Tibial nerve (tissue), 4 donors: ENCODE data around the gene CCDC70. TPM values are rescaled to one million over a fixed set of nuclear protein-coding genes. Genes with fewer than 3 reads are reported as not detected.

Experiments
- DNase-seq, 2 donors: peaks; one replicate each; pipeline ENCODE4 v3.0.0-alpha.2; 2019; ENCODE audit warnings: low spot score in 2 of 2
- H3K27ac ChIP-seq, 4 donors: fragments of 200-600 bp; sonication (generic) in 3 of 4; one replicate each; pipeline ENCODE4 v1.5.1; 2017 to 2019; ENCODE audit warnings: mild to moderate bottlenecking in 1 of 4
- H3K27me3 ChIP-seq, 2 donors: fragments of 200-600 bp; sonication (generic) in 1 of 2; one replicate each; pipeline versions ENCODE4 v1.5.1 to v1.6.0; 2017 to 2019
- H3K36me3 ChIP-seq, 3 donors: fragments of 200-600 bp; sonication (generic); one replicate each; pipeline ENCODE4 v1.5.1; 2018 to 2019
- H3K4me1 ChIP-seq, 4 donors: fragments of 200-600 bp; sonication (generic) in 3 of 4; one replicate each; pipeline ENCODE4 v1.5.1; 2017 to 2019
- H3K4me3 ChIP-seq, 4 donors: fragments of 200-600 bp; sonication (generic) in 3 of 4; one replicate each; pipeline ENCODE4 v1.5.1; 2017 to 2019; ENCODE audit warnings: mild to moderate bottlenecking in 1 of 4, moderate library complexity in 1 of 4
- H3K9me3 ChIP-seq, 4 donors: fragments of 200-600 bp; sonication (generic) in 3 of 4; one replicate each; pipeline ENCODE4 v1.5.1; 2017 to 2019
- EP300 ChIP-seq, 2 donors: sonication (generic); formaldehyde crosslinking; IDR thresholded peaks; one replicate each; pipeline ENCODE4 v1.6.1; 2017; ENCODE audit warnings: antibody characterized with exemption in 2 of 2, mild to moderate bottlenecking in 1 of 2
- POLR2A ChIP-seq, 2 donors: fragments of 450-650 bp; IDR thresholded peaks; one replicate each; pipeline ENCODE4 v1.6.1; 2017; ENCODE audit warnings: antibody characterized with exemption in 2 of 2, mild to moderate bottlenecking in 2 of 2, moderate library complexity in 2 of 2
- WGBS, 2 donors: methylation state at CpG; one replicate each; pipeline ENCODE4 v1.1.5; 2018; 5-methylcytosine and 5-hydroxymethylcytosine counted together
- total RNA-seq, 4 donors: library from RNA; depleted of rRNA; stranded (reverse); fragments of >200 nt; gene quantifications; one replicate each; pipeline ENCODE4 v1.1.0, GENCODE V29; 2016
- TF ChIP-seq, protein P1 (sequence below), 5 experiments: fragments of 200-600 bp in 3 of 5; fragments of 450-650 bp in 2 of 5; sonication (generic) in 3 of 5; IDR thresholded peaks; one replicate each; pipeline ENCODE4 v1.5.1; 2016 to 2019; ENCODE audit warnings: antibody characterized with exemption in 5 of 5, mild to moderate bottlenecking in 3 of 5, moderate library complexity in 2 of 5

CCDC70 gene
- total RNA-seq, 4 donors from 2014 or later = not detected

DNA sequence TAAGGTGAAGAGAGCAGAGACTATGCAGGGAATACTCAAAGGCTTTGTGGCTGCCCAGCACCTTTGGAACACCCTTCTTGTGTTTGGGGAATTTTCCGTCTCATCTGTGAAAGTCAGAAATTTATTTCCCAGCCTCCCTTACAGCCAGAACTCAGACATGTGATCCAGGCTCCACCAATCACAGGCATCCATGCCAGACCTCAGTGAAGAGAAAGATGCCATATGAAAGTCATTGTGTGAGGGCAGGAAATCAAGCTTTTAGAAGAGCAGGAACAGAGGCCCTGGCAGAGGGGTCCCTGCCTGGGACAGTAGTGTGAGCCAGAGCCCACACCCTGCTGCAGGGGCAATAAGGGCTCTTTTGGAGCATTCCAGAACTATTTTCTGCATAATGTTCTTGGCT is 12.1 kb downstream of the CCDC70 start:
- Histone ChIP-seq H3K36me3 (no peaks in the 10 kb centered on the region), H3K27ac (no peak overlapping the region), H3K9me3 (no peaks in the 10 kb centered on the region), H3K27me3 (no peaks in the 10 kb centered on the region), H3K4me1 (no peaks in the 10 kb centered on the region), H3K4me3 (no peak overlapping the region)
- WGBS, 2 donors = 86 to 88% methylated on average over 1 of the region's 1 CpG
- TF ChIP-seq EP300 (IDR thresholded peaks at IDR 0.05) (no peak), POLR2A (IDR thresholded peaks at IDR 0.05) (no peak)
- TF ChIP-seq, protein P1, sequence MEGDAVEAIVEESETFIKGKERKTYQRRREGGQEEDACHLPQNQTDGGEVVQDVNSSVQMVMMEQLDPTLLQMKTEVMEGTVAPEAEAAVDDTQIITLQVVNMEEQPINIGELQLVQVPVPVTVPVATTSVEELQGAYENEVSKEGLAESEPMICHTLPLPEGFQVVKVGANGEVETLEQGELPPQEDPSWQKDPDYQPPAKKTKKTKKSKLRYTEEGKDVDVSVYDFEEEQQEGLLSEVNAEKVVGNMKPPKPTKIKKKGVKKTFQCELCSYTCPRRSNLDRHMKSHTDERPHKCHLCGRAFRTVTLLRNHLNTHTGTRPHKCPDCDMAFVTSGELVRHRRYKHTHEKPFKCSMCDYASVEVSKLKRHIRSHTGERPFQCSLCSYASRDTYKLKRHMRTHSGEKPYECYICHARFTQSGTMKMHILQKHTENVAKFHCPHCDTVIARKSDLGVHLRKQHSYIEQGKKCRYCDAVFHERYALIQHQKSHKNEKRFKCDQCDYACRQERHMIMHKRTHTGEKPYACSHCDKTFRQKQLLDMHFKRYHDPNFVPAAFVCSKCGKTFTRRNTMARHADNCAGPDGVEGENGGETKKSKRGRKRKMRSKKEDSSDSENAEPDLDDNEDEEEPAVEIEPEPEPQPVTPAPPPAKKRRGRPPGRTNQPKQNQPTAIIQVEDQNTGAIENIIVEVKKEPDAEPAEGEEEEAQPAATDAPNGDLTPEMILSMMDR (IDR thresholded peaks at IDR 0.05) = no peak
- no peak for DNase-seq

DNA sequence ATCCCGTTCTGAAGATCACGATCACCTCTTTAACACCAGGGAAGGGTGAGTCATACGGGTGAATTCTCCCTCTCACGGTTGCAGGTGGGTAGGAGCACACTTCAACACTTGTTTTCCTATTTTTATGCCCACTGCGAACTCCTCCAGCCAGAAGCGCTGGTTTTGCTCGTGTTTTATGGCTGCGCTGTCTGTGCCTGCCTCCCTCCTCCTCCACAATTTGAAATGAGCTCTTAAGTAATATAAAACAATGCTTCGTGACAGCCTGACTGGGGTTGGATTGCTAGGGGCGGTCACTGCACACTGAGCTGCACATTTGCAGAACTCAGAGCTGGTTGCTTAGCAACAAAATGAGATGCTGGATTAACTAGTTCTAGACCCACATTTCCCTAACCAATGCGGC is 12.9 kb downstream of the CCDC70 start:
- Histone ChIP-seq H3K27ac (no peak overlapping the region), H3K27me3 (no peaks in the 10 kb centered on the region), H3K36me3 (no peaks in the 10 kb centered on the region), H3K9me3 (no peaks in the 10 kb centered on the region), H3K4me3 (no peak overlapping the region), H3K4me1 (no peaks in the 10 kb centered on the region)
- no peak for TF ChIP-seq POLR2A (IDR thresholded peaks at IDR 0.05)
- TF ChIP-seq EP300 (IDR thresholded peaks at IDR 0.05) = no peak
- TF ChIP-seq, protein P1 (IDR thresholded peaks at IDR 0.05) = no peak
- no peak for DNase-seq
- WGBS, 2 donors = 49 to 51% methylated on average over 11 of the region's 11 CpGs

GRCh38 chr13:51879133-51879532 is 17.4 kb downstream of the CCDC70 start:
- no peak for TF ChIP-seq EP300 (IDR thresholded peaks at IDR 0.05)
- Histone ChIP-seq H3K27me3 (no peaks in the 10 kb centered on the region), H3K36me3 (no peaks in the 10 kb centered on the region), H3K9me3 (peaks cover 0 to 7% (median 0%) of the 10 kb centered on the region in 4 donors), H3K4me1 (no peaks in the 10 kb centered on the region), H3K4me3 (no peak overlapping the region), H3K27ac (no peak overlapping the region)
- no peak for DNase-seq
- WGBS, 2 donors = 84 to 91% methylated on average over 4 of the region's 4 CpGs

GRCh38 chr13:51881296-51881695 is 19.5 kb downstream of the CCDC70 start:
- no peaks in the 10 kb centered on the region for H3K27me3 ChIP-seq
- TF ChIP-seq, protein P1 (IDR thresholded peaks at IDR 0.05) = no peak
- no peak for TF ChIP-seq EP300 (IDR thresholded peaks at IDR 0.05)
- no peak for TF ChIP-seq POLR2A (IDR thresholded peaks at IDR 0.05)
- H3K4me1 ChIP-seq = no peaks in the 10 kb centered on the region
- DNase-seq = no peak
- WGBS, 2 donors = 95 to 100% methylated on average over 1 of the region's 1 CpG
- H3K36me3 ChIP-seq = no peaks in the 10 kb centered on the region
- H3K27ac ChIP-seq = no peak overlapping the region
- no peak overlapping the region for H3K4me3 ChIP-seq
- peaks cover 0 to 7% (median 0%) of the 10 kb centered on the region in 4 donors for H3K9me3 ChIP-seq

GRCh38 chr13:51882570-51883225 is 20.9 kb downstream of the CCDC70 start:
- TF ChIP-seq POLR2A (IDR thresholded peaks at IDR 0.05) = no peak
- TF ChIP-seq, protein P1 (IDR thresholded peaks at IDR 0.05) = no peak
- no peak for TF ChIP-seq EP300 (IDR thresholded peaks at IDR 0.05)
- no peaks in the 10 kb centered on the region for H3K27me3 ChIP-seq
- DNase-seq = no peak
- H3K36me3 ChIP-seq = no peaks in the 10 kb centered on the region
- WGBS, 2 donors = 89 to 97% methylated on average over 5 to 6 of the region's 6 CpGs
- peaks cover 0 to 7% (median 0%) of the 10 kb centered on the region in 4 donors for H3K9me3 ChIP-seq
- H3K27ac ChIP-seq = no peak overlapping the region
- H3K4me1 ChIP-seq = no peaks in the 10 kb centered on the region
- no peak overlapping the region for H3K4me3 ChIP-seq
